Mammary epithelial cell (primary cell): ENCODE measurements around the gene IVL.

ENCODE experiments used
- EZH2 ChIP-seq: IDR thresholded peaks from 2 replicates; pipeline ENCODE4 v1.6.1; 2012; ENCODE audit warnings: low read length, inconsistent platforms, borderline replicate concordance
- TF ChIP-seq, protein P1 (sequence below), 2 donors: IDR thresholded peaks in 1 of 2; conservative IDR thresholded peaks in 1 of 2; 2 replicates each; pipeline ENCODE4 v1.5.1; 2011 to 2012; ENCODE audit warnings: inconsistent platforms in 2 of 2, low read length in 2 of 2, mild to moderate bottlenecking in 2 of 2, control low read depth in 1 of 2, low read depth in 1 of 2; ENCODE audit not compliant: insufficient read depth in 1 of 2; ENCODE audit errors: extremely low read depth in 1 of 2

DNA sequence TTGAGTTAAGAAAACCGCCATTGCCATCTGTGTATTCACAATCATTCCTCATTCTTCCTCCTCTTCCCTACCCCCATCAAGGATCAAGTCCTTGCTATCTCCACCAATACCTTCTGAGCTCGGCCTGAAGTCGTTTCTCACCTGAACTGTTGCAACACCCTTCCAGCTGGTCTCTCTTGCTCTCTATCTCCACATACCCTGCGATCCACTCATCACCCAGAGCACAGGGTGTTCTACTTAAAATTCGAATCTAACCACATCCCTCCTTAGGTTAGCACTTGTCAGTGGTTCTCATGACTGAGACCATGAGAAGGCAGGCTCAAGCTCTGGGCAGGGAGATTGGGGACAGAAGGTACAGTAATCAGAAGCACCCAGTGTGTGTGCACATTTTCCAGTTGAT, 4.6 kb downstream of the IVL start:
- TF ChIP-seq, protein P1, sequence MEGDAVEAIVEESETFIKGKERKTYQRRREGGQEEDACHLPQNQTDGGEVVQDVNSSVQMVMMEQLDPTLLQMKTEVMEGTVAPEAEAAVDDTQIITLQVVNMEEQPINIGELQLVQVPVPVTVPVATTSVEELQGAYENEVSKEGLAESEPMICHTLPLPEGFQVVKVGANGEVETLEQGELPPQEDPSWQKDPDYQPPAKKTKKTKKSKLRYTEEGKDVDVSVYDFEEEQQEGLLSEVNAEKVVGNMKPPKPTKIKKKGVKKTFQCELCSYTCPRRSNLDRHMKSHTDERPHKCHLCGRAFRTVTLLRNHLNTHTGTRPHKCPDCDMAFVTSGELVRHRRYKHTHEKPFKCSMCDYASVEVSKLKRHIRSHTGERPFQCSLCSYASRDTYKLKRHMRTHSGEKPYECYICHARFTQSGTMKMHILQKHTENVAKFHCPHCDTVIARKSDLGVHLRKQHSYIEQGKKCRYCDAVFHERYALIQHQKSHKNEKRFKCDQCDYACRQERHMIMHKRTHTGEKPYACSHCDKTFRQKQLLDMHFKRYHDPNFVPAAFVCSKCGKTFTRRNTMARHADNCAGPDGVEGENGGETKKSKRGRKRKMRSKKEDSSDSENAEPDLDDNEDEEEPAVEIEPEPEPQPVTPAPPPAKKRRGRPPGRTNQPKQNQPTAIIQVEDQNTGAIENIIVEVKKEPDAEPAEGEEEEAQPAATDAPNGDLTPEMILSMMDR (conservative IDR thresholded peaks at IDR 0.05 in 1 of 2, IDR thresholded peaks at IDR 0.05 in 1 of 2; ENCODE audit: extremely low read depth in 1 of 2, insufficient read depth in 1 of 2, low read depth in 1 of 2, low read length in 2 of 2): no peak
- no peak for TF ChIP-seq EZH2
